Measurements from ENCODE around the gene MFAP1. TPM values are rescaled to one million over a fixed set of nuclear protein-coding genes. Genes with fewer than 3 reads are reported as not detected.
A peak's percentile ranks its signal among the peaks of the same experiment; 100 is the strongest.

Gene MFAP1
- total and polyA plus RNA-seq, 2 experiments from 2014 or later: 28.0 to 42.4 TPM

- no peaks in the 10 kb centered on the region for H3K9me3 ChIP-seq (ENCODE audit: low read depth)
- peaks cover 6% of the 10 kb centered on the region for H3K4me1 ChIP-seq (ENCODE audit: low read depth)
- no peak overlapping the region for H3K4me3 ChIP-seq
- no peak for TF ChIP-seq CTCF (IDR thresholded peaks at IDR 0.05; ENCODE audit: low read depth, low read length)
- DNase-seq (ENCODE audit: low read depth in 1 of 2, low spot score in 1 of 2): no peak
- peaks cover 81% of the 10 kb centered on the region for H3K36me3 ChIP-seq
- peak overlapping the region; percentile 6 for H3K27ac ChIP-seq
- H3K27me3 ChIP-seq: no peaks in the 10 kb centered on the region
These were observed 60.6 kb downstream of the MFAP1 start for GRCh38 chr15:43763819-43764446.

- Histone ChIP-seq H3K4me3 (no peak overlapping the region), H3K27ac (peak overlapping the region; percentile 6), H3K4me1 (ENCODE audit: low read depth) (peaks cover 6% of the 10 kb centered on the region), H3K27me3 (no peaks in the 10 kb centered on the region), H3K9me3 (ENCODE audit: low read depth) (no peaks in the 10 kb centered on the region), H3K36me3 (peaks cover 71% of the 10 kb centered on the region)
- no peak for DNase-seq (ENCODE audit: low read depth in 1 of 2, low spot score in 1 of 2)
- no peak for TF ChIP-seq CTCF (IDR thresholded peaks at IDR 0.05; ENCODE audit: low read depth, low read length)
These were observed 61.7 kb downstream of the MFAP1 start for GRCh38 chr15:43762824-43763223.

Other genes starting within 250 kb of the MFAP1 start
- 16.0 and 20.0 TPM in 2 replicates for gene PPIP5K1, start 234.5 kb downstream of the MFAP1 start, total RNA-seq
- 16.5 and 17.6 TPM in 2 replicates for gene PPIP5K1, start 234.5 kb downstream of the MFAP1 start, polyA plus RNA-seq
- gene CKMT1B, start 230.7 kb downstream of the MFAP1 start, total RNA-seq: 1.5 and 3.8 TPM in 2 replicates
- gene CKMT1B, start 230.7 kb downstream of the MFAP1 start, polyA plus RNA-seq: 3.3 and 6.5 TPM in 2 replicates
- 2.5 and 4.6 TPM in 2 replicates for gene STRC, start 205.9 kb downstream of the MFAP1 start, total RNA-seq
- 0.95 and 5.6 TPM in 2 replicates for gene STRC, start 205.9 kb downstream of the MFAP1 start, polyA plus RNA-seq
- 2.5 and 3.8 TPM in 2 replicates for gene CATSPER2, start 175.8 kb downstream of the MFAP1 start, total RNA-seq
- gene CATSPER2, start 175.8 kb downstream of the MFAP1 start, polyA plus RNA-seq: 4.6 and 5.3 TPM in 2 replicates
- gene CKMT1A, start 130.8 kb downstream of the MFAP1 start, total RNA-seq: 1.4 and 5.9 TPM in 2 replicates
- gene CKMT1A, start 130.8 kb downstream of the MFAP1 start, polyA plus RNA-seq: 3.8 and 5.9 TPM in 2 replicates
- 97.9 and 155 TPM in 2 replicates for gene PDIA3, start 78.3 kb downstream of the MFAP1 start, total RNA-seq
- 532 and 932 TPM in 2 replicates for gene PDIA3, start 78.3 kb downstream of the MFAP1 start, polyA plus RNA-seq
- 2.6 and 4.3 TPM in 2 replicates for gene ELL3, start 47.7 kb downstream of the MFAP1 start, total RNA-seq
- gene ELL3, start 47.7 kb downstream of the MFAP1 start, polyA plus RNA-seq: 4.6 TPM in 1 of 2 replicates, not detected in the other
- 865 and 1,079 TPM in 2 replicates for gene SERF2, start 32.4 kb downstream of the MFAP1 start, total RNA-seq
- gene SERF2, start 32.4 kb downstream of the MFAP1 start, polyA plus RNA-seq: 1,545 and 1,638 TPM in 2 replicates
- gene SERINC4, start 24.5 kb downstream of the MFAP1 start, total RNA-seq: 0.21 and 0.71 TPM in 2 replicates
- 0.35 and 0.44 TPM in 2 replicates for gene SERINC4, start 24.5 kb downstream of the MFAP1 start, polyA plus RNA-seq
- gene HYPK, start 24.1 kb downstream of the MFAP1 start, total RNA-seq: 17.2 TPM in 2 replicates
- gene HYPK, start 24.1 kb downstream of the MFAP1 start, polyA plus RNA-seq: 12.8 and 16.5 TPM in 2 replicates
- 7.9 and 8.2 TPM in 2 replicates for gene WDR76, start 2.3 kb upstream of the MFAP1 start, total RNA-seq
- 1.5 and 4.0 TPM in 2 replicates for gene WDR76, start 2.3 kb upstream of the MFAP1 start, polyA plus RNA-seq

Data from cardiac muscle cell (in vitro differentiated cells and primary cell).